Measurements from ENCODE around the gene MESP2.

The MESP2 gene

DNA sequence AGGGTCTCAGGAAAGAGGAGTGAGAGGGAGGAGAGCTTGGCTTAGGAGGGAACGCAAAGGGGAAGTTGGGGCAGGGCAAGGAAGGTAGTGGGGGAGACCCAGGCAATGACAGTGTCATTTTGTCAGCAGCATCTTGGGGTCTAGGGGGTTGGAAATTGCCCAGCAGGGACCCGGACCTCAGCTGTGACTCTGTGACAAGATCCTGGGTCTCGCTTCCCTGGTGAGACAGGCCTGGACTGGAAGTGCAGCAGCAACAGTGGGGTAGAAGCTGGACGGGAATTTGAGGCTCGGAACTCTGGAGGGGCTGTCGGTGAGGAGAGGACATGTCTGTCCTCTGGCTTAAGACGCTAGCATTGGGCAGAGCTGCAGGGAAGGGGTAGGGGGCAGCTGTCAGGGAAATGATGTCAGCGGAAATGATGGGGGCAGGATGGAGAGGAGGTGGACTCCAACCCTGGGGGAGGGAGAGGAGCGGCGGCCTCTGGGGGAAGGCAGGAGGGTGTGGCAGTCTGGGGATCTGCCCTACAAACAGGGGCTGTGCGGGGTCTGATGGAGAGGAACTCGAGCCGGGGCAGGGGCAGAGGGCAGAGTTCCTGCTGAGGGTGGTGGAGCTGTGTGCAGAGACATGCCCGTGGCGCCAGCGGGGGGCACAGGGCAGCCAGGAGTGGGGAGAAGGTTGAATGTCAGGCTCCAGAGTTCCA is 26.2 kb downstream of the MESP2 start:
- DNase-seq (ENCODE audit: low read depth), result no peak

DNA sequence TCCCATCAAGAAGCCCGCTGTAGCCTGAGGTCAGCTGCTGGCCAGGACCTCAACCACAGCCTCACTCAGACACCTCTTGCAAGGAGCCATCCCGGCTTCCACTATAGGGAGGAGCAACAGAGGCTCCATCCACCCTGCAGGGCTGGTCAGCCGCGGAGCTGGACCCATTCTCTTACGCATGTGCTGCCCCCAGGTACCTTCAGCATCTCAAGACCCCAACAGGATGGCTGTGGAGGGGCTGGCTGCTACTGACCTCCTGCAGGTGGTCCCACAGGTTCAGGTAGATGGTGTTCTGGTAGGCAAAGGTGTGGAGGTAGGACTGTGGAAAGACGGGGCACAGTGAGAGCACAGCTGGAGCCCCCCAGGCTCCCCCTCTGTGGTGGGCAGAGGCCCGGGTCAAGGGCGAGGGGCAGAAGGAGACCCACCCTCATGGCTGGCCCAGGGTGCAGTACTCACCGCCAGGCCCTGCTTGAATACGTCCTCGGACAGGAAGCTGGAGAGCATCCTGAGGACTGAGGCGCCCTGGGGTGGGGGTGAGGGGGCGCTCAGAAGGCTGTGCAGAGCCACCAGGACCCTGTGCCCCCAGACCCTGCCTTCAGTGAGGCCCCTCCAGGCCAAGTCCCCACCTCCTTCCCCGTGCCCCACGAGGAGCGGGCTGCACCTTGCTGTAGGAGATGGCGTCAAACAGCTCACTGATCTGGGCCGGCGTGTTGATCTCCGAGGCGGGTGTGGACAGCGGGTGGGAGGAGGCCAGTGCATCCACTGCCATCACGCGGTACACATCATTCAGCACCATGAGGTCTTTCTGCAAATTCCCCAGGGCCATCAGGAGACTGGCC is 27.1 kb downstream of the MESP2 start:
- DNase-seq (ENCODE audit: low read depth), result no peak

DNA sequence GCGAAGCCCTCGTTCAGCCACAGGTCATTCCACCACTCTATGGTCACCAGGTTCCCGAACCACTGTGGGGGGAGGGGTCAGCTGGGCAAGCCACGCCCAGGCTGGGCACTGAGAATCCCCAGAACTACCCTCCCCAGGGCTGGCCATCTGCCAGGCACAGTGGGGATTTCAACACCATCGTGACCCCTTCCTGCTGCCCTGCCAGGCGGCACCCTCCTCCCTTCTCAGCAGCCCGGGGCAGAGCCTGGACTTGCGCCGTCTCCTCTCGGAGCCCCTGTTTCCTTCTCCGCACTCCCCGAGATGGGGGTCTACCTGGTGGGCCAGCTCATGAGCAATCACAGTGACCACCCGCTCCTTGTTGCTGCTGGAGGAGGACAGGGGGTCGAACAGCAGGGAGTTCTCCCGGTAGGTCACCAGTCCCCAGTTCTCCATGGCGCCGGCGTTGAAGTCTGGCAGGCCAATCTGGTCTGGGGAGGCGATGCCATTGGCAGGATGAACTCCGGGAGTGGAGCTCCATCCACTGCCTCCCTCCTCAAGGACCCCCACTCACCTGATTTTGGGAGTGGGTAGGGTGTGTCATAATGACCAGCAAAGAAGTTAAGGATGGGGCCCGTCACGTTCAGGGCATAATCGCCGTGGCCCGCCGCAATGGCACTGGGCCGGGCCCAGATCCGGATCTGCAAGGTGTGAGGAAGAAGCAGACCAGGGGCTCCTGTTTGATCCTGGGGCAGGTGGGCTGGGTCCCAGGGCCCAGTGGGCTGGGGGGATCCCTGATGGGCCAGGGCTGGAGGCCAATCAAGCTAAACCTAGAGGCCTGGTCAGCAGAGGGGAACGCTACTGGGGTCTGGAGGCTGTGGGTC is 28.0 kb downstream of the MESP2 start:
- no peak for DNase-seq (ENCODE audit: low read depth)

DNA sequence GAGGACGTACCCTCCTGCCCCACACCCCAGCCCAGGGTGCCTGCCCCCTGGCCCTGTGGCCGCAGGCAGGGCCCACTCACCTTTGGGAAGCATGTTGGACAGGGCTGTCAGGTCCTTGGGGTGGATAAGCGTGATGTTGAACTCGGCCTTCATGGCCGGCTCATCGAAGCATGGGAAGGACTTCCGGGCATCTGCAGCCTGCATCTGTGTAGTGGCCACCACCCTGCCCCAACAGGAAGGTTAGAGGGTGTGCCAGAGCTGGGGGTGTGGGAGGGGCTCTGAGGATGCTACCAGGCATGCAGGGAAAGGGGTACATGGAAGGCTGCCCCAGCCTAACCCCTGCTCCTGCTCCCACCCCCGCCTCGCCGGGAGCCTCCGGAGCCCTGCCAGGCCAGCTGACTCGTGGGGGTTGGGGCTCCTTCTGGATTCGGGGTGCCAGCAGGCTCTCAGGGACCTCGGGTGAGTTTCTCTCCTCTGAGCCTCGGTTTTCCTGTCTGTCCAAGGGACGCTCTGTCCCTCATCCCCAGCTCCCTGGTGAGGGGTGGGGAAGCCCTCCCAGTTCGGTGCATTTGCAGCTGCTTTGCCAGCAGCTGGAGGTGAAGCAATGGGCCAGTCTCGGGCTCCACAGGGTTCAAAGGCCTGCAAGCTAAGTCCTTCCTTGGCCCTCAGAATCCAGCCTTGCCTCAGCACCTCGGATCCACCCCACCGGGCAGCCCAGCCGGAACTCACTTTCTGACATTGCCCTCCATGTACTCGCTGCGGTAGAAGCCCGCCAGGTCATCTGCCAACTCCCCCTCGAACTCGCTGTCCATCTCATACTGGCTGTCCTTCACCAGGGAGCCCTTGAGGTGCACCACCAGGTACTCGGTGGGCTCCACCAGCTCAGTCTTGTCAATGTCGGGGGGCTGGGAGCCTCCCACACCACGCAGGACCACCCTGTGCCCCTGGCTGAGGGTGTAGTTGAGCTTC is 29.4 kb downstream of the MESP2 start:
- DNase-seq (ENCODE audit: low read depth), result no peak

DNA sequence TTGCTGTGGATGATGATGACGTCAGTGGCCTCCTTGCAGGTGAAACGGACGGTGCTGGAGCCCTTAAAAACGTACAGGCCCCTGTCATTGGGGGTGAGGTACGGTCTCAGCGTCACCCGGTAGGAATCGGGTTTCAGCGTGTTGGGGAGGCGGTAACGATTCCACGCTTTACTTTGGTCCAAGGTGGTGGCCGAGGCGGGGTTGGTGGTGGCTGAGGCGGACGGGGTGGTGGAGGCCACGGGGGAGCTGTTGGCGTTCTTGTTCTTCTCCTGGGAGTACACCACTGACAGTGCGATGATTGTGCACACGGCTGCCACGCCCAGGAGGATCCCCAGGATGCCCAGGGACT is 30.1 kb downstream of the MESP2 start:
- no peak for DNase-seq (ENCODE audit: low read depth)

DNA sequence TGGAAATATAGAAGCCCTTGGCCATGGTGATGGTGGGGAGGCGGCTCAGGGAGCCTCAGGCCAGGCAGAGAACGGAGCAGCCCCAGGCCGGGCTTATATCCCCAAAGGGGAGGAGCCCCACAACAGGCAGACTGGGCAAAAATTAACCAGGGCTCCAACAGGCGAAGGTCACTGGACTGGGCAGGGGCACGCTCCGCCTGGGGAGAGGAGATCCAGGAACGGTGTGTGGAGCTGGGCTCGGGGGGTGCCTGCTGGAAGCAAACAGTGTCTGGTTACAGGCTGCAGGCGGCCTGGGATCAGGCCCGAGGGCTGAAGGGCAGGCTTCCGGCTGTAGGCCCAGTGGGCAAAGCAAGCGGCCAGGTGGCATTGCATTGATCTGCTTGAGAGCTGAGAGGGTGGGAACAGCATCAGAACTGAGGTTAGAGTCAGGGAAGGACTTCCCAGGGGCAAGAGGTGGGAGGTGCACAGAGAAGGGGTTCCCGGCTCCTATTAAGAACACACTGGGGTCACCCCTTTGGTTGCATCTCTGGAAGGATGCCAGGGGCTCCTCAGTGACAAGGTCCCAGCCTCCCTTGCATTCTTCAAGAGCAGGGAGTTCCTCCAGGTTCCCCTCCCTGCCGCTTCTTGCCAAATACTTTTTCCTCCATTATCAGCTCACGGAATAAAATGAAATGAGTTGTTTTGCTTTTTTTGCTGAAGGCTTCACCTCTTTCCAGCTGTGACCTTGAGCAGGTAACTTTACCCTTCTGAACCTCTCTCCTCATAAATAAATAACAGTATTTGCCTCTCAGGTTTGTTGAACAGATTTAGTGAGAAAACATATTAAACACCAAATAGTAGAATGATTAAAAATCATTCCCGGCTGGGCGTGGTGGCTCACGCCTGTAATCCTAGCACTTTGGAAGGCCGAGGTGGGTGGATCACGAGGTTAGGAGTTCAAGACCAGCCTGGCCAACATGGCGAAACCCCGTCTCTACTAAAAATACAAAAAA is 30.7 kb downstream of the MESP2 start:
- no peak for DNase-seq (ENCODE audit: low read depth)

DNA sequence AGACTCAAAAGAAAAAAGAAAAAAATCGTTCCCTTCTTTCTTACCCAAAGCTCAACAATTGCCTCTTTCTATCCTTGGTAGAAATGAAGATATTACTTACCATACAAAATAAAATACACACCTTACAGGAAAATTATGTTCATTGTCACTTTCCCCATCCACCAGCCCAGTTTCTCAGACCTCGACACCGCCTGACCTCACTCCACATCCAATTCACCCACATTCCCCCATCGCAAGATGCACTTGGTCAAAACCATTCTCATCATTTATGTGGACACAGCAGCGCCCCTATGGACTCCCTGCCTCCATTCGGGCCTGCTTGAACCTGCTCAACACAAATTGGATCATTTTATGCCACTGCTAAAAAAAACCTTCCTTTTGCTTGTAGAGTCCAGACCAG is 31.6 kb downstream of the MESP2 start:
- no peak for DNase-seq (ENCODE audit: low read depth)

DNA sequence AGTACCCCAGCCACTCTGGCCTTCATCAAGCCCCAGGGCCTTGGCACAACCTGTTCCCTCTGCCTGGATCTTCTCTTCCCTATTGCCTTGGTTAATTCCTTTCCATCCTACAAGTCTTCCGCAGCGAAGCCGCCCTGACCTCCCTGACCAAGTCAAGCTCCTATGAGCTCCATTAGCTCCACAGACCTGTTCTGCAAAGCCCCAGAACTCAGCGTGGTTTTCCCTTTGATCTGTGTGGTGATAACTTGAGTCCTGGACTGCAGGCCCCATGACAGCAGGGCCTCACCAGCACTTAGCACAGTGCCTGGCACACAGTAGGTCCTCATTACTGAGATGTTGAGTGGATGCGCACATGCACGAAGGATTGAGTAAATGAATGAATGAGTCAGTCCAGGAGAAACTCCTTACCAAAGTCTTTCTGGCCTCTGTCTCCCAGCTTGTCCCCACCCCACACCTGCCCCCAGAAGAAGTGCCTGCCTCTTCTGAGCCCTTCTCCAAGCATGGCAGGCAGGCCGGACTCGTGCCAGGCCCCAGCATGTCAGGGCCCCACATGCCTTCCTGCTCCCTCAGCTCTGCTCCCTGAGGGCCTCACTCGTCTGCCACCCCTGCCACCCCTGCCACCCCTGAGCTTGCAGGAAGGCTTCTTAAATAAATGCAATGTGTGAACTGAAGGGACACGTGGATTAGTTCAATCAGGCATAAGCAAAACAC is 32.2 kb downstream of the MESP2 start:
- no peak for DNase-seq (ENCODE audit: low read depth)

DNA sequence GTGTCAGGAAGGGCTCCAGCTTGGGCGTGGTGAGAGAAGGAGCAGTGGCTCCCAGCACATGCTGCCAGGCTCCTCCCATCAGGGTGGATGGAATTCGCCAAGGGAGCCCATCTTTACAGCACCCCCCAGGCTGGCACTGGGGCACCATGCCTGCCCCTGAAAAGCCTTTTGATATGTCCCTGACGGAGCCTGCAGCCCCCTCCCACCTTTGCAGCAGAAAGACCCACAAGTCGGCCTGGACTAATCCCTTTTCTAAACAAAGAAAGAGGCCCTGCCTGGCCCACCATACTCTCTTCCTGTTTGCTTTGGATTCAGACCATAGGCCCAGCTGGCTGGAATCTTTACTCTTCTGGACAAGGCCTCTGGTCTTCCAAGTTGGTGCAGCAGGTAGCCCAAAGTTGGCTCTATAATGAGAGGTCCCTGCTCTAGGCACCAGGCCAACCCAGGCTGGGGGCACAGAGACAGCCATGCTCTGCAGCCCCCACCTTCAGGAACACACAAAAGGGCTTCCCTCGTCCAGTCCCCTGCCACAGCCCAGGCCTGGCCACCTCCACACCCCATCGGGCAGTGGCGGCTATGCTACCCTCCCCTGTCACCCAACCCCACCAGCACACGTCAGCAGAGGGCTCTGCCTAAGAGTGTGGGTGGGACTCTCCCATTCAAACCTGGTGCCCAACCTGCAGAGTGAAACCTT is 33.1 kb downstream of the MESP2 start:
- no peak for DNase-seq (ENCODE audit: low read depth)

DNA sequence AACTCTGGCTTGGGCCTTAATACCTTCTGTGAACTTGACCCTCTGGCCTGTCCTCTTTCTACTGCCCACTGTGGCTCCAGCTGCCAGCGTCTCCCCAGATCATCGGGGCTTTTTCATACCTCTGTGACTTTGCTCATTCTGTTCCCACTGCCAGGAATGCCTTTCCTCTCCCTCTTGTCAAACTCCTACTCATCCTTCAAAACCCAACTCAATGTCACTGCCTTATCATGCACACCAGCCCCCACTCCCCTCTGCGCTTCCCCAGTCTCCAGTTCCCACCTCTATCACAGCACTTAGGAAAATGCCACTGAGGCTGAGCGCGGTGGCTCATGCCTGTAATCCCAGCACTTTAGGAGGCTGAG is 33.6 kb downstream of the MESP2 start:
- no peak for DNase-seq (ENCODE audit: low read depth)

DNA sequence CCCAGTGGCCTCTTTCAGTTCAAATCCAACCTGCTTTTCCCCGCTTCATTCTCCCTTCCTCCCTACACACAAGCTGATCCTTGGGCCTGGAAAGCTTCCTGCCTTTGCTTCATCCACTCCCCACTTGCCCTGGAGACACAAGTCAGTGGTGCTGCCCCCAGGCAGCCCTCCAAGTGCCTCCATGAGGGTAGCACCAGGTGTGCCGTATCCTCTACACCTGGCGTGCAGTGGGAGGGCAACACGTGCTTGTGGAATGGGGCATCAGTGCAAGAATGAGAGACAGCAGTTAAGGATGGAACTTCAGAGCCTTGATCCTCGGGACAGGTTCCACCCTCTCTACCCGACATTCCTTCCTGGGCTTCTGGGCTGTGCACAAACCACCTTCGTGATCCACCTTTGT is 34.7 kb downstream of the MESP2 start:
- DNase-seq (ENCODE audit: low read depth), result no peak

DNA sequence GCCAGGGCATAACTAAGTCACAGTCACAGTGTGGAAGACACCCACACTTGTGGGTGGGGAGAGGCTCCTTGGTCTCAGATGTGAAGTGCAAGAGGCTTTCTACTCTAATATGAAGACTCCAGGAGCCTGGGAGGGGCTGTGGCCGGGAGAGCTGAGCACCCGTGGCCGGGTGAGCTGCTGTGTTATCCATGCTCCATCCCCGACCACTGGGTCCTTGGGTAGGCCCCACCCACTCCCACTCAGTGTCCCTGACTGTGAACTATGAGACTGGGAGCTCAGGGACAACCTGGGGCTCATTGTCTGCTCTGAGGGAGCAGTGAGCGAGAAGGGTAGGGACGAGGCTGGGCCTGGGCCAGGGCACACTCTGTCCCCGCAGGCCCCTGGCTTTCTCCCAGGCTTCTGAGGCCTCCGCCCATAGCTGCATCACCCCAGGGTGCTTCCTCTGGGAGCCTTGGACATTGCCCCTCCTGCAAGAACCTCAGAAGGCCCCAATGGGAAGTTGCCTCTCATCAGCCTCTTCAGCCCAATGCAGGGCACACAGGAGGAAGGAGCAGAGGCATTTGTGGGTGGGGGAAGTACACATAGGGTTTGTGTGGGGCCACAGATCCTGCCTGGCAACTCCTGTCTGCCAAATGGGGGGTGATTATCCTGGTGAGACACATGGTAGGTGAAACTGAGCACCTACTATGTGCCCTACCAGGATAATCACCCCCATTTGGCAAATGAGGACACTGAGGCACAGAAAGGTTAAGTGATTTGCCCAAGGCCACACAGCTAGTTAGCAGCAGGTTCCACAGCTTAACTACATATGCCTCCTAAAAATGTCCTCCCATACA is 36.1 kb downstream of the MESP2 start:
- no peak for DNase-seq (ENCODE audit: low read depth)

DNA sequence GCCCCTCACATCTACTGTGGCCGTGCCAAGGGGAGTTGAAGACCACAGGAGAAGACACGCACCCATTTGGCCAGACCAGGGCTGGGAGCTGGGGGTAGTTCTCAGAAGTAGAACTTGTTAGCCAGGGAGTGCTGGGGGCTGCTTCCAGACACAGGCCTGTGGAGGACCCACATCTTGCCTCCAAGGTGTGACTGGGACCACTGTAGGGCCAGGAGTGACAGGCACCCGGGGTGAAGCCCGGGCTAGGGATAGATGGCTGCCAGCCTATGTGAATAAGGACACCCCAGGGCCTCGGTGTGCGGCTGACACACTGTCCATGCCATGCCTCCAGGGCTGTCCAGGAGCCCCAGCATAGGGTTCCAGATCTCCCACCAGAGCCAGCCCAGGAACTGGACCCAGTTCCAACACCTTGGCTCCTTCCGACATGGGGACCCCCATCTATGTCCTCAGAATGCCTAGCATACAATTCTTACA is 36.8 kb downstream of the MESP2 start:
- no peak for DNase-seq (ENCODE audit: low read depth)

DNA sequence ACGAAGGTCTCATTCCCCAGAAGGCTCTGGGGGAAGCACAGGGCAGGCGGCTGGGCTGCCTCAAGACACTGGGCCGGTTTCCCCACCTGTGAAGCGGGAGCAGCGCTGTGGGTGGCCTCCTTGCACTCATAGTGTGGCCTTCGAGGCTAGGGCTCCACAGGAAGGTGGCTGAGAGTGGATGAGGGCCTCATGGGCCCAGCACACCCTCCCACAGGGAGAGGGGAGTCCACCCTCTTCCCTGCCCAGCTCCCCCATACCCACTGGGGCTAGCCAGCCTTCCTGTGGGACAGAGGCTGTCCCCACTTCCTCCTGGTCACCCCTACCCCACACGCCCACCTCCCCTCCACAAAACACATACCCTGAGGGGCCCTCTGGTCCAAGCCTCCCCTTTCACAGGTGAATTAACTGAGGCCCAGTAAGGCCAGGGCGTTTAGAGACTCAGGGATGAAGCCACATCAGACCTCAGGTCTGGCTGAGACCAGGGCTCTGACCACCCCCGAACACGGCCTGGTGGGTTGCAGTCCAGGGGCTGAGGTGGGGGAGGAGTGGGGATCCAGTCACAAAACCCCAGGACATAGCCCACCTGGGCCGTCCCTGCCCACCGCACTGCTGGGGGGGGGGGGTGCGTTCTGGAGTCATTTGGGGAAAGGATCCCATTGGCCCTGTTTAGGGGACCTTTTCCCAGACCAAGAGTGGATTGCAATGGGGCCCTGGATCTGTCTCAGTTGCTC is 37.4 kb downstream of the MESP2 start:
- no peak for DNase-seq (ENCODE audit: low read depth)

DNA sequence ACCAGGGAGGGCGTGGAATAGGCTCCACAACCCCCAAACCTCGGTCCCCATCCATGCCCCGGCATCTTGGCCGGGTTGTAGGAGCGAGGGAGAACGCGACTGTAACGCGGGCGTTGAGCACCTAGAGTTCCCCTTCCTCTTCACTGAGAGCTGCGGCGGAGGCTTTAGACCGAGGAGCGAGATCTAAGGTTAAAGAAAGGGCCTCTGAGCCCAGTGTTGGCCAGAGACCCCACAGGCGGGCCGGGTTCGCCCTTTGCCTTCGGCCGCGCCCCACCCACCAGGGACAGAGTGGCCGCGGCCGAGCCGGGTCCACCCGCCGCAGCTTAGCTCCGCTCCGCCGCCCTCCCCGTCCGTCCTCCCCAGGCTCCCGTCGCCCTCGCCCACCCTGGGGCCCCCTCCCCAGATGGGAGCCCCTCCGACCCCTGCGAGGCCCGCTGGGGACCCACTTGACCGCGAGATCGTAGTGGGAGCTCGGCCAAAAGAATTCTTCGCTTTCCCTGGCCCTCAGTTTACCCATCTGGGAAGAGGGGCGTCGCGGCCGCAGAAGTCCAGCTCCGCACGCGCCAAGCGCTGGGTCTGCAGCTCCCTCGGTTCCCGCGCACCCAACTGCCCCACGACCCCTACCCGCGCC is 38.1 kb downstream of the MESP2 start:
- no peak for DNase-seq (ENCODE audit: low read depth)

DNA sequence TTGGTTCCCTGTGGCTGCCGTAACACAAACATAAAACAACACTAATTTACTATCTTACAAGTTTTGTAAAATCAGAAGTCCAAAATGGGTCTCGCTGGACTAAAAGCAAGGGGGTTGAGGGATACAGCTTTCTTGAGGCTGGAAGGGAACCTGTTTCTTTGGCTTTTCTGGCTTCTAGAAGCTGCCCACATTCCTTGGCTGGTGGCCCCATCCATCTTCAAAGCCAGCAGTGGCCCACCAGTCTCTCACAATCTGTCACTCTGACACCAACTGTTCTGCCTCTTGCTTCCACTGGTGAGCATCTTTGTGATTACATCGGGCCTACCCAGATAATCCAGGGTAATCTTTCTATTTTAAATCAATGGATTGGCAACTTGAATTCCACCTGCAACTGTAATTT is 39.6 kb downstream of the MESP2 start:
- no peak for DNase-seq (ENCODE audit: low read depth)

DNA sequence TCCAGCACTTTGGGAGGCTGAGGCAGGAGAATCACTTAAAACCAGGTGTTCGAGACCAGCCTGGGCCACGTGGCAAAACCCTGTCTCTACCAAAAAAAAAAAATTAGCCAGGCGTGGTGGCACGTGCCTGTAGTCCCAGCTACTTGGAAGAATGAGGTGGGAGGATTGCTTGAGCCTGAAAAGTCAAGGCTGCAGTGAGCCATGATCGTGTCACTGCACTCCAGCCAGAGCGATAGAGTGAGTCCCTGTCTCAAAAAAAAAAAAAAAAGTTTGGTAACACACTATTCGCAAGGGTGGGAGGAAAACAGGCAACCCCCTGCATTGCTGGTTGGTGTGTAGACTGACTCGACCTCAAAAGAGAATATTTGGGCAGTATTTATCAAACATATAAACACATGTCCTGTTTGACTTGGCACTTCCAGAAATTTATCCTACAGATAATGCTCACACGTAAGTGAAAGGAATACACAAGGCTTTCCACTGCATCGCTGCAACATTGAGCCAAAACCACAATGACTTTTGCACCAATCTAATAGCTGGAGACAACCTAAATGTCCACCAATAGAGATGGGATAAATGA is 41.7 kb downstream of the MESP2 start:
- no peak for DNase-seq (ENCODE audit: low read depth)
